Breast epithelium (tissue), 4 donors: ENCODE results near the gene SP8. TPM values are rescaled to one million over a fixed set of nuclear protein-coding genes. Genes with fewer than 3 reads are reported as not detected.
"Not testable (repeated sequence)": the region's sequence is repeated elsewhere in the genome, so short reads cannot be mapped to it uniquely, and the experiment has no call there.

Source experiments
- DNase-seq, 2 donors: peaks; one replicate each; pipeline ENCODE4 v3.0.0-alpha.2; 2019; ENCODE audit warnings: low spot score in 2 of 2
- H3K27ac ChIP-seq, 2 donors: fragments of 200-600 bp; sonication (generic) in 1 of 2; one replicate each; pipeline ENCODE4 v1.5.1; 2016 to 2019; ENCODE audit warnings: mild to moderate bottlenecking in 1 of 2
- H3K27me3 ChIP-seq, 2 donors: fragments of 200-600 bp; sonication (generic) in 1 of 2; one replicate each; pipeline versions ENCODE4 v1.5.1 to v1.6.0; 2017 to 2019; ENCODE audit warnings: control low read depth in 1 of 2, mild to moderate bottlenecking in 1 of 2
- H3K36me3 ChIP-seq: fragments of 200-600 bp; one replicate; pipeline ENCODE4 v1.5.1; 2019
- H3K4me1 ChIP-seq, 2 donors: fragments of 200-600 bp; sonication (generic); one replicate each; pipeline ENCODE4 v1.5.1; 2016 to 2019; ENCODE audit warnings: control low read depth in 1 of 2
- H3K4me3 ChIP-seq, 3 donors: fragments of 200-600 bp; sonication (generic); 1 replicate in 2 of 3; 2 replicates in 1 of 3; pipeline ENCODE4 v1.5.1; 2016 to 2019; ENCODE audit warnings: mild to moderate bottlenecking in 3 of 3, moderate library complexity in 2 of 3
- H3K9me3 ChIP-seq, 2 donors: fragments of 200-600 bp; sonication (generic) in 1 of 2; one replicate each; pipeline ENCODE4 v1.5.1; 2016 to 2019; ENCODE audit warnings: control low read depth in 1 of 2
- CTCF ChIP-seq, 3 donors: fragments of 450-650 bp; IDR thresholded peaks; one replicate each; pipeline ENCODE4 v1.5.1; 2016 to 2017; ENCODE audit warnings: antibody characterized with exemption in 3 of 3, mild to moderate bottlenecking in 3 of 3, moderate library complexity in 3 of 3
- POLR2A ChIP-seq: fragments of 450-650 bp; IDR thresholded peaks from one replicate; pipeline ENCODE4 v1.6.1; 2016; ENCODE audit warnings: antibody characterized with exemption, mild to moderate bottlenecking, moderate library complexity
- POLR2AphosphoS5 ChIP-seq, 3 donors: sonication (generic); formaldehyde crosslinking; IDR thresholded peaks; one replicate each; pipeline ENCODE4 v1.6.1; 2017; ENCODE audit warnings: antibody characterized with exemption in 3 of 3
- intact Hi-C: fragments of 100-400 bp; cut with DNase I; formaldehyde crosslinking; loops from one replicate; pipeline ENCODE4 v1.15.1; 2023; ENCODE audit warnings: low total_unique reads
- total RNA-seq, 3 donors: library from RNA; depleted of rRNA; stranded (reverse); fragments of >200 nt; gene quantifications; one replicate each; pipeline ENCODE4 v1.1.0, GENCODE V29; 2016

Gene SP8
- total RNA-seq, 3 donors from 2014 or later: not detected

- H3K36me3 ChIP-seq: no peaks in the 10 kb centered on the region
- peaks cover 0 to 9% of the 10 kb centered on the region in 2 donors for H3K27me3 ChIP-seq
These were observed 44.8 kb upstream of the SP8 start for GRCh38 chr7:20831451-20831850.

GRCh38 chr7:20828947-20829346 lies 42.3 kb upstream of the SP8 start:
- Histone ChIP-seq H3K4me3 (no peak overlapping the region), H3K36me3 (no peaks in the 10 kb centered on the region), H3K27ac (no peak overlapping the region), H3K27me3 (peaks cover 0 to 7% of the 10 kb centered on the region in 2 donors), H3K4me1 (no peaks in the 10 kb centered on the region), H3K9me3 (no peaks in the 10 kb centered on the region)
- TF ChIP-seq CTCF (IDR thresholded peaks at IDR 0.05): no peak
- no peak for TF ChIP-seq POLR2AphosphoS5 (IDR thresholded peaks at IDR 0.05)
- no peak for TF ChIP-seq POLR2A
- DNase-seq: no peak
- intact Hi-C loops: no loop called here

More at GRCh38 chr7:20831451-20831850, 44.8 kb upstream of the SP8 start:
- Histone ChIP-seq H3K9me3 (no peaks in the 10 kb centered on the region), H3K4me1 (no peaks in the 10 kb centered on the region), H3K4me3 (no peak overlapping the region), H3K27ac (no peak overlapping the region)
- no peak for TF ChIP-seq POLR2AphosphoS5 (IDR thresholded peaks at IDR 0.05)
- TF ChIP-seq CTCF (IDR thresholded peaks at IDR 0.05): no peak
- no peak for TF ChIP-seq POLR2A
- no peak for DNase-seq
- intact Hi-C loops: no loop called here

- DNase-seq: no peak
These were observed 40.5 kb upstream of the SP8 start for GRCh38 chr7:20827172-20827571.

GRCh38 chr7:20826243-20826642 lies 39.6 kb upstream of the SP8 start:
- H3K4me1 ChIP-seq: no peaks in the 10 kb centered on the region
- intact Hi-C loops: no loop called here
- no peak for TF ChIP-seq CTCF (IDR thresholded peaks at IDR 0.05)
- TF ChIP-seq POLR2A: no peak
- TF ChIP-seq POLR2AphosphoS5 (IDR thresholded peaks at IDR 0.05): no peak

More at GRCh38 chr7:20827172-20827571, 40.5 kb upstream of the SP8 start:
- TF ChIP-seq POLR2A: no peak
- no peak for TF ChIP-seq CTCF (IDR thresholded peaks at IDR 0.05)
- TF ChIP-seq POLR2AphosphoS5 (IDR thresholded peaks at IDR 0.05): no peak
- intact Hi-C loops: no loop called here
- Histone ChIP-seq H3K36me3 (no peaks in the 10 kb centered on the region), H3K4me3 (no peak overlapping the region), H3K27me3 (peaks cover 0 to 6% of the 10 kb centered on the region in 2 donors), H3K9me3 (no peaks in the 10 kb centered on the region), H3K4me1 (no peaks in the 10 kb centered on the region), H3K27ac (no peak overlapping the region)

GRCh38 chr7:20825555-20825954 lies 38.9 kb upstream of the SP8 start:
- H3K4me3 ChIP-seq: no peak overlapping the region
- no peak for TF ChIP-seq POLR2A
- no peak for TF ChIP-seq POLR2AphosphoS5 (IDR thresholded peaks at IDR 0.05)
- no peak for TF ChIP-seq CTCF (IDR thresholded peaks at IDR 0.05)
- no peaks in the 10 kb centered on the region for H3K36me3 ChIP-seq
- H3K4me1 ChIP-seq: no peaks in the 10 kb centered on the region
- peaks cover 0 to 6% of the 10 kb centered on the region in 2 donors for H3K27me3 ChIP-seq
- no peak overlapping the region for H3K27ac ChIP-seq
- intact Hi-C loops: no loop called here
- no peaks in the 10 kb centered on the region for H3K9me3 ChIP-seq
- no peak for DNase-seq

More at GRCh38 chr7:20826243-20826642, 39.6 kb upstream of the SP8 start:
- no peaks in the 10 kb centered on the region for H3K36me3 ChIP-seq
- no peak overlapping the region for H3K4me3 ChIP-seq
- no peak overlapping the region for H3K27ac ChIP-seq
- DNase-seq: no peak
- H3K27me3 ChIP-seq: peaks cover 0 to 6% of the 10 kb centered on the region in 2 donors
- no peaks in the 10 kb centered on the region for H3K9me3 ChIP-seq

- DNase-seq, H3K4me1 ChIP-seq, H3K27me3 ChIP-seq, H3K27ac ChIP-seq, intact Hi-C loops, H3K9me3 ChIP-seq, H3K36me3 ChIP-seq, H3K4me3 ChIP-seq: not testable (repeated sequence)
These were observed 34.7 kb upstream of the SP8 start for GRCh38 chr7:20821390-20821789.
